ENCODE data around the gene MAPK12.
"Not testable (repeated sequence)": the region's sequence is repeated elsewhere in the genome, so short reads cannot be mapped to it uniquely, and the experiment has no call there.

MAPK12 gene

DNA sequence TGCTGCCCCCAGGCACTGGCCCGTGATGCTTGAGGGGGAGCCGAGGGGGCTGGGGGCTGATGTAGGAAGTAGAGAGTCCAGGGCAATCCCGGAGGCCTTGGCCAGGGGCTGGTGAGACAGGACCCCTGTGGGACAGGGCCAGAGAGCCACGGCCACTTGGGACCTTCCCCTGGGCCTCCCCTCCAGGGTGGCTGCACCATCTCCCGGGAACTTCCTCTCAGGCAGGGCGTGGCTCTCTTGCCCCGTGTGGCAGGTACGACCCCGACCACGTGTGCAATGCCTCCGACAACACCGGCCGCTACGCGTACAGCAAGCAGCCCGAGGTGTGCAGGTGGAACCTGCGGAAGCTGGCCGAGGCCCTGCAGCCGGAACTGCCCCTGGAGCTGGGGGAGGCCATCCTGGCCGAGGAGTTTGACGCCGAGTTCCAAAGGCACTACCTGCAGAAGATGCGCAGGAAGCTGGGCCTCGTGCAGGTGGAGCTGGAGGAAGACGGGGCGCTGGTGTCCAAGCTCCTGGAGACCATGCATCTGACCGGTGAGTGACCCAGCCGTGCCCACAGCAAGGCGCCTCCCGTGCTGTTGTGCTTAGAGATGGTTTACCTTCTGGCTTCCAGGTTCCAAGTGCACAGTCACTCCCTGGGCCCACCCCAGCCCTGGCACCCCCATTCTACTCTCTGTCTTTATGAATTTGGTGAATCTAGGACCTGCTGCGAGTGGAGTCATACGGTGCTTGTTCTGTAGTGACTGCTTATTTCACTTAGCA is 50.9 kb downstream of the MAPK12 start:
- DNase-seq, result no peak

GRCh38 chr22:50209893-50210292 is 51.6 kb downstream of the MAPK12 start:
- peak; percentile 70 for DNase-seq

DNA sequence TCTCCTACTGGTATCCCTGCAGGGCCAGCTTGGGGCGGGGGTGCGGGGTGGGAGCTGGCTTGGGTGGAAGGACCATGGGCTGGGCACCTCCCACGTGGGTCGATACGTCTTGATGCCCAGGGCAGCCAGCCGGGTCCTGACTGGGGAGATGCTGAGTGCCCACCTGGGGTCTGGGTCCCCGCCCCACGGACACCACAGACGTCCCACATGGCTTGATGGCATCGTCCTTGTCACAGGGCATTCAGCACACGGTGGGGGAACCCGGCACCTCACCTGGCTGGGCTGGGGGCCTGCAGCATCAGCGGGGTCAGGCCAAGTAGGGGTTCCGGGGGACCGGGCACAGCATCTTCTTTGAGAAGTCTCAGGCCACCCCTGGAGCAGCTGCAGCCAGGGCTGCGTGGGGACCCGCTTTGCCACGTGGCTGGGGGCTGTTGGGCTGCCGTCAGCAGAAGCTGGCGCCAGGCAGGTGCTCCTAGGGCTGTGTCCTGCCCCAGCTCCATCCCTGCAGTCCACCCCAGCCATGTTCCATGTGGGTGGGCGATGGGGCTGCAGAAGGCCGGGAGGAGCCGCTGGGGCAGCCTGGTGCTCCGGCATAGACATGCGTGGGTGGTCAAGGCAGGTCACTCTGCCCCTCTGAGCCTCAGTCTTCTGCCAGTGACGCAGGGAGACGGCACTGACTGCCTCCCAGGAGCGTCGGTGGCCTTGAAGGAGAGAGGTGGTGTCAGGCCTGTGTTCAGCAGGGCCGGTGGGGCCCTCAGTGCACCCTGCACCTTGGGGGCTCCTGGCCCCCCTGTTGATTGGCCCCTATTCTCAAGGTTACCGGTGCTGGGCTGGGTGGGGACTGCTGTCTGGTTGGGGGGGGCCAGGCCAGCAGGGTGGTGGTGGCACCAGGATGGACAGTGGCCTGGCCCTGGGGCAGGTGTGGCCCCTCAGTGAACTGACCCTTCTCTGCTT is 52.3 kb downstream of the MAPK12 start:
- DNase-seq, result no peak

DNA sequence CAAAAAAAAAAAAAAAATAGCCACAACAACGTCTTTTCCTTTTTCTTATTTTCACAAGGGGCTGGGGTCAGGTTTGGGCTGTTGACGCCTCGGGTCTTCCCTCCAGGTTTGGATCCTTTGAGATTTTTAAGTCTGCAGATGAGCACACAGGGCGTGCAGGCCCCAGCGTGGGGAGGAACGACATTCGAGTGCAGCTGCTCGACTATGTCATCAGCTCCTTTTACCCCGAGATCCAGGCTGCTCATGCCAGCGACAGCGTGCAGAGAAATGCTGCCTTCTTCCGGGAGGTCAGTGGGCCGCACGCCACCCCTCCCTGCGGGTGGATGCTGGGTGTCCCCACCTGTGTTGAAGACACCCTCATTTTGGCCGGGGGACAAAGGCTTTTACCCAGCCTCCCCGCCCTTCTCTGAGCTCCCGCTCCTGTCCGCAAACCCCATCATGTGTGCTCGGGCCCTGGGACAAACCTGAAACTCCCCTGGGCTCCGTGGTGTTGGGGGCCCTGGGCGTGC is 53.0 kb downstream of the MAPK12 start:
- no peak for DNase-seq

GRCh38 chr22:50207383-50208140 is 53.9 kb downstream of the MAPK12 start:
- DNase-seq, result no peak

GRCh38 chr22:50206599-50206998 is 54.9 kb downstream of the MAPK12 start:
- no peak for DNase-seq

GRCh38 chr22:50205781-50206569 is 55.5 kb downstream of the MAPK12 start:
- DNase-seq, result no peak

DNA sequence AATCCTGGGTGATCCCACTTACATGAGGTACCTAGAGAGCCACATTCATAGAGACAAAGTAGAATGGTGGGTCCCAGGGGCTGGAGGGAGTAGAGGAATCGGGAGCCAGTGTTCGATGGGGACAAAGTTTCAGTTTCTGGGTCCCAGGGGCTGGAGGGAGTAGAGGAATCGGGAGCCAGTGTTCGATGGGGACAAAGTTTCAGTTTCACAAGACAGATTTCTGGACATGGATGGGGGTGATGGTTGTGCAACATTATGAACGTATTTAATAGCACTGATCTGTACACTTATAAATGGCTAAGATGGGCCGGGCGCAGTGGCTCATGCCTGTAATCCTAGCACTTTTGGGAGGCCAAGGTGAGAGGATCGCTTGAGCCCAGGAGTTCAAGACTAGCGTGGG is 56.5 kb downstream of the MAPK12 start:
- DNase-seq, result not testable (repeated sequence)

- no peak for DNase-seq
These were observed 56.9 kb downstream of the MAPK12 start for GRCh38 chr22:50204571-50204970.

DNA sequence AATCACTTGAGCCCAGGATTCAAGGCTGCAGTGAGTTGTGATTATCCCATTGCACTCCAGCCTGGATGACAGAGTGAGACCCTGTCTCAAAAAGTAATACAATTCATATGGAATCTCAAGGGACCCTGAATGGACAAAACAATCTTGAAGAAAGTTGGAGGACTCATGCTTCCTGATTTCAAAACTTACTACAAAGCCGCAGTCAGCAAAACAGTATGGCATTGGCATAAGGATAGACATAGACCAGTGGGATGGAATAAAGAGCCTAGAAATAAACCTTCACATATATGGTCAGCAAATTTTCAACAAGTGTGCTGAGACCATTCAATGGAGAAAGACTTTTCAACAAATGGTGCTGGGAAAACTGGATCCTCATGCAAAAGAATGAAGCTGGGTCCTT is 58.2 kb downstream of the MAPK12 start:
- no peak for DNase-seq

All from T-helper 9 cell (primary cell).